K562 (cell line): ENCODE data around the gene REM2. TPM values are rescaled to one million over a fixed set of nuclear protein-coding genes. Genes with fewer than 3 reads are reported as not detected.

Experiments
- ARID3B ChIP-seq: fragments of 250-450 bp; sonication (Bioruptor Pico); IDR thresholded peaks from 2 replicates; pipeline ENCODE4 v1.4.0; 2020; ENCODE audit warnings: borderline replicate concordance
- CHD7 ChIP-seq: fragments of 200-600 bp; sonication (generic); IDR thresholded peaks from one replicate; pipeline ENCODE4 v1.6.1; 2012; ENCODE audit warnings: mild to moderate bottlenecking, low read depth, low read length, inconsistent platforms
- CXXC5 ChIP-seq: fragments of 250-450 bp; sonication (Bioruptor Pico); IDR thresholded peaks from 2 replicates; pipeline ENCODE4 v1.8.0; 2022; ENCODE audit warnings: inconsistent platforms, mild to moderate bottlenecking, moderate library complexity
- ELF1 ChIP-seq: fragments of 200-800 bp; sonication (Bioruptor generic); IDR thresholded peaks from 2 replicates; pipeline ENCODE4 v1.6.1; 2016; ENCODE audit warnings: missing genetic modification characterization, missing compliant biosample characterization
- FOXK2 ChIP-seq, 2 experiments: fragments of 450-650 bp; IDR thresholded peaks in 1 of 2; conservative IDR thresholded peaks in 1 of 2; 2 replicates each; pipeline ENCODE4 v1.6.1; 2016; ENCODE audit warnings: low read depth in 2 of 2, mild to moderate bottlenecking in 1 of 2
- HNRNPH1 ChIP-seq: fragments of 200-400 bp; formaldehyde crosslinking; optimal IDR thresholded peaks from 2 replicates; pipeline ENCODE3; 2017; ENCODE audit warnings: low read depth, mild to moderate bottlenecking, low read length, moderate library complexity
- THAP12 ChIP-seq: fragments of 250-450 bp; sonication (Bioruptor Pico); IDR thresholded peaks from 2 replicates; pipeline ENCODE4 v1.9.0; 2021; ENCODE audit warnings: mild to moderate bottlenecking, inconsistent platforms
- YY1 ChIP-seq, 3 experiments: IDR thresholded peaks; 2 replicates each; pipeline ENCODE4 v1.6.1; 2011; ENCODE audit warnings: low read length in 2 of 3, mild to moderate bottlenecking in 2 of 3, moderate library complexity in 2 of 3, borderline replicate concordance in 1 of 3, control low read depth in 1 of 3, low read depth in 1 of 3; ENCODE audit not compliant: insufficient read depth in 3 of 3, insufficient replicate concordance in 2 of 3, control insufficient read depth in 1 of 3, insufficient read length in 1 of 3; ENCODE audit errors: extremely low read depth in 1 of 3
- ZNF3 ChIP-seq: fragments of 250-450 bp; sonication (Bioruptor Pico); IDR thresholded peaks from 2 replicates; pipeline ENCODE4 v1.5.0; 2021; ENCODE audit warnings: mild to moderate bottlenecking, moderate library complexity
- ZNF75A ChIP-seq: fragments of 450-650 bp; formaldehyde crosslinking; IDR thresholded peaks from 2 replicates; pipeline ENCODE4 v1.4.0; 2020; ENCODE audit warnings: mild to moderate bottlenecking
- polyA plus RNA-seq, 8 experiments: library from polyadenylated mRNA; depleted of rRNA in 4 of 8; stranded (reverse) in 5 of 8; unstranded in 3 of 8; fragments of >200 nt; fragmentation: Nextera tagmentation in 2 of 8; fragmentation: Illumina TruSeq in 1 of 8; extraction: Ambion mirVana in 2 of 8; extraction: Trizol in 1 of 8; gene quantifications; 2 replicates each; pipeline versions ENCODE4 v1.2.1 to v1.2.3, GENCODE V29; 2011 to 2014; ENCODE audit warnings: inconsistent platforms in 1 of 8, missing spikeins in 1 of 8
- total RNA-seq, 7 experiments: library from RNA; depleted of rRNA in 6 of 7; stranded (reverse); fragments of >200 nt in 6 of 7; fragmentation: Illumina TruSeq in 2 of 7; extraction: Trizol in 2 of 7; gene quantifications; 2 replicates each; pipeline versions ENCODE4 v1.2.1 to v1.2.3, GENCODE V29; 2011 to 2021; ENCODE audit warnings: low replicate concordance in 1 of 7

Gene REM2
- total and polyA plus RNA-seq, 9 of the 15 experiments (the other 6 are each of a cell fraction or from before 2014, with no cell fraction given) = 0.18 to 1.0 (median 0.38) TPM

- TF ChIP-seq CHD7 = peak; percentile 89
- TF ChIP-seq CXXC5 = peak; percentile 78
- TF ChIP-seq THAP12 (CRISPR knock-in tag) = peak; percentile 67; the same call in 1 of the 2 replicates
- TF ChIP-seq HNRNPH1 = no peak
- peak; percentile 19; the same call in 1 of the 2 replicates for TF ChIP-seq ZNF75A
- TF ChIP-seq FOXK2 (conservative IDR thresholded peaks at IDR 0.05 in 1 of 2, IDR thresholded peaks at IDR 0.05 in 1 of 2; ENCODE audit: low read depth in 2 of 2) = peak; percentile 22 to 92; a peak in 3 of 4 replicates
- peak; percentile 58; the same call in 1 of the 2 replicates for TF ChIP-seq ELF1 (tag)
- no peak for TF ChIP-seq ZNF3
- no peak for TF ChIP-seq ARID3B (CRISPR knock-in tag)
- peak in 1 of 3 experiments; percentile 65 for TF ChIP-seq YY1 (IDR thresholded peaks at IDR 0.05; ENCODE audit: borderline replicate concordance in 1 of 3, control insufficient read depth in 1 of 3, extremely low read depth in 1 of 3, insufficient read depth in 3 of 3, insufficient read length in 1 of 3, insufficient replicate concordance in 2 of 3, low read depth in 1 of 3, low read length in 2 of 3)
Observed at GRCh38 chr14:22871224-22872032, 11.6 kb upstream of the REM2 start, which contains the start of gene LRP10 (continued).
